ENCODE measurements around the gene LSM6.

DNA sequence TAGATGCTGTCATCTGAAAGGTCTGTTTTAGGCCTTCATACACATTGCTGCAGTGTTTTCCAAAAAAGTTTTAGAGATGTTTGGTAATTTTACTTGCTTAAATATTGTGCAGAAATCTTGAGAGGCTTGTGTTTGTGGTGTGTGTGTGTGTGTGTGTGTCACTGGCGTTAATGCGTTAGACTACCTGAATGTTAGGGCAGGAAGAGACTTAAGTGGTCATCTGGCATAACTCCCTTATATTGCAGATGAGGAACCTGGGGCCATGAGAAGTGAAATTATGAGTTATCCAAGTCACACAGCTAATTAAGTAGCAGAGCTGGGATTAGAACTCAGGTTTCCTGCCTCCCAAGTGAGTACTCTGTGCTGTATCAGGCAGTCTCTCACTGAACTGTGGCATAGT, 1.4 kb downstream of the LSM6 start:
- TF ChIP-seq OSR1 (CRISPR knock-in tag; IDR thresholded peaks at IDR 0.05) (no peak), CSDC2 (CRISPR knock-in tag; IDR thresholded peaks at IDR 0.05) (no peak), GLIS3 (CRISPR knock-in tag; IDR thresholded peaks at IDR 0.05) (no peak), TOX (CRISPR knock-in tag; IDR thresholded peaks at IDR 0.05; ENCODE audit: borderline replicate concordance) (no peak), ZNF8 (CRISPR knock-in tag; IDR thresholded peaks at IDR 0.05) (no peak), RARB (CRISPR knock-in tag; IDR thresholded peaks at IDR 0.05) (no peak), BACH2 (CRISPR knock-in tag; IDR thresholded peaks at IDR 0.05; ENCODE audit: borderline replicate concordance) (no peak), ZFP3 (CRISPR knock-in tag; IDR thresholded peaks at IDR 0.05) (no peak)
- TF ChIP-seq, protein P1, sequence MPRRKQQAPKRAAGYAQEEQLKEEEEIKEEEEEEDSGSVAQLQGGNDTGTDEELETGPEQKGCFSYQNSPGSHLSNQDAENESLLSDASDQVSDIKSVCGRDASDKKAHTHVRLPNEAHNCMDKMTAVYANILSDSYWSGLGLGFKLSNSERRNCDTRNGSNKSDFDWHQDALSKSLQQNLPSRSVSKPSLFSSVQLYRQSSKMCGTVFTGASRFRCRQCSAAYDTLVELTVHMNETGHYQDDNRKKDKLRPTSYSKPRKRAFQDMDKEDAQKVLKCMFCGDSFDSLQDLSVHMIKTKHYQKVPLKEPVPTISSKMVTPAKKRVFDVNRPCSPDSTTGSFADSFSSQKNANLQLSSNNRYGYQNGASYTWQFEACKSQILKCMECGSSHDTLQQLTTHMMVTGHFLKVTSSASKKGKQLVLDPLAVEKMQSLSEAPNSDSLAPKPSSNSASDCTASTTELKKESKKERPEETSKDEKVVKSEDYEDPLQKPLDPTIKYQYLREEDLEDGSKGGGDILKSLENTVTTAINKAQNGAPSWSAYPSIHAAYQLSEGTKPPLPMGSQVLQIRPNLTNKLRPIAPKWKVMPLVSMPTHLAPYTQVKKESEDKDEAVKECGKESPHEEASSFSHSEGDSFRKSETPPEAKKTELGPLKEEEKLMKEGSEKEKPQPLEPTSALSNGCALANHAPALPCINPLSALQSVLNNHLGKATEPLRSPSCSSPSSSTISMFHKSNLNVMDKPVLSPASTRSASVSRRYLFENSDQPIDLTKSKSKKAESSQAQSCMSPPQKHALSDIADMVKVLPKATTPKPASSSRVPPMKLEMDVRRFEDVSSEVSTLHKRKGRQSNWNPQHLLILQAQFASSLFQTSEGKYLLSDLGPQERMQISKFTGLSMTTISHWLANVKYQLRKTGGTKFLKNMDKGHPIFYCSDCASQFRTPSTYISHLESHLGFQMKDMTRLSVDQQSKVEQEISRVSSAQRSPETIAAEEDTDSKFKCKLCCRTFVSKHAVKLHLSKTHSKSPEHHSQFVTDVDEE (CRISPR knock-in tag; IDR thresholded peaks at IDR 0.05): no peak
